NCI-H82 treated with DMSO at 0.1 percent for 48 hours (cell line): ENCODE data around the gene PIK3C3.
"Not testable (repeated sequence)": the region's sequence is repeated elsewhere in the genome, so short reads cannot be mapped to it uniquely, and the experiment has no call there.

Experiments
- DNase-seq: peaks from one replicate; lab custom pipeline; 2025; ENCODE audit not compliant: unreplicated experiment; lab: John Stamatoyannopoulos, UW

PIK3C3 gene

DNA sequence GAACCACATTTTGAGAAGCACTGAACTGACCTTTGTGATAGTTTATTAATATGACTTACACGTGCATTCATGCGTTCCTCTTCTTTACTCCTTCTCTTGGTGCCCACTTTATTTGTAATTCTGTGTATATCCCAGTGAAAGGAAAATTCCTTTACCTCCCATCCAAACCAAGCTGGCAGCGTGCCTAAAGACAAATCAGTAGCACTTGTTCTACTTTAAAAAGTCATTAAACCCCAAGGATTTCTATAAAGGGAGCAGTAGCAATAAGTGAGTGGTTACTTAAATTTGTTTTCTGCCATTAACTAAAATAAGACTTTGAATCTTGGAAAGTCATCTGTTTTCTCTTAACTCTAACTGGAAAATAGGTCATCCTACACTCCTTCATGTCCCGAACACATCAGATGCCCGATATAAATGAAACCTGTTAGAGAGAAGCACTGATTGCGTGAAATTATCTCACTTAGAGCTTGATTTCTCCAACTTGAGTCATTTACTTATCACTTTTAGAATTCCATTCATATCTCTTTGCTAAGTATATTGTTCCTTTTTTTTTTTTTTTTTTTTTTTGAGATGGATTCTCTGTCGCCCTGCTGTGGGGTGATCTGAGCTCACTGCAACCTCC is 10.7 kb downstream of the PIK3C3 start:
- no peak for DNase-seq

DNA sequence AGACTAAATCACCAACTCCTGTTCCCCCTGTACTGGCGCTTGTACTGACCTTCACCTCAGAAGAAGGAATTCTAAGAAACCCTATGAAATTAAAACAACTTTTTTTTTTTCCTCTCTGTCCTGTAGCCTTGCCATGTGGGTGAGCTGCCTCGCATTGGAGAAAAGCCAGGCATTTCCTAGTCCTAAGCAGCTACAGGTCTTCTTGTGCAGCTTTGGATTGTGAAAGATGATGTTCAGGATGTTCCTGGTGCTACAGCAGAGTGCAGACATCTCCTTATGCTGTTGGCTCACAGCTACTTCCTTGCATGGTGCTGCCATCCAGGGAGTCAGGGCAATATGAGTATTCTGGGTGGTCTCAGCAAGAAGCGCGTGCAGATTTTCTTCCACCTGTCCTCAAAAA is 11.9 kb downstream of the PIK3C3 start:
- DNase-seq: no peak

DNA sequence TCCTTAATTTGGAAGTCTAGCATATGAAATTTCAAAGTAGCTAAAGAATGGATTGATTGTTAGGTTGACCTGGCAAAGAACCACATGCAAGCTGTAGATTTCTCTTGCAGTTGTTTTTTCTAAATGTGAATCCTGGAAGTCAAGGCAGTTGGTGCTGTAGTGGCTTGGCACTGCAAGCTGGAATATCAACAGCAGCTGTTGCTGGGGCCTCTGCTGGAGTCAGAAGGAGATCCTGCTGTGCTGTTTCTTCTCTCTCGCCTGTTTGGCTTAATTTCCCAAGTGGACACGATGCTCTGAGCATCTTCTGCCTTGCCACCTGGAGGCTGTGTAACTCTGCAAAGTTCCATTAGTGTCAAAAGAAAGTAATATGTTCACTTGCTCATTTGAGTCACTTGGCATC is 12.6 kb downstream of the PIK3C3 start:
- DNase-seq: no peak

DNA sequence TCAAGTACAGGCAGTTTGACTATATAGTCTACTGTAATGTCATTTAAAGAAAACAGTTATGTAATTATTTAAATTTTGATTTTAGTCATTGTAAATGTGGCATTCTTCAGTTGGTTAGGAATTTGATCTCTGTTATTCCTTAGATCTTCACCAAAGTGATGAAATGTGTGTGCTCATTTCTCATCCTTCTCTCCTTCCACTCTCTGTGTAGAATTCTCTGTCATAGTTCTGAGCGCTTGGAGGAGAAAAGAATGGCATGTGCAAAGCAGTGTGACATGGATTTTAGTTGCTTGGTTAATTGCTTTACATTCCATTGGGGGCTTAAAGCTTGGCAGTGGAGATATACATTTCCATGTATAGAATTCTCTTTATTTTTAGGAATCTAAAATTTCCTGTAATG is 14.8 kb downstream of the PIK3C3 start:
- DNase-seq: no peak

DNA sequence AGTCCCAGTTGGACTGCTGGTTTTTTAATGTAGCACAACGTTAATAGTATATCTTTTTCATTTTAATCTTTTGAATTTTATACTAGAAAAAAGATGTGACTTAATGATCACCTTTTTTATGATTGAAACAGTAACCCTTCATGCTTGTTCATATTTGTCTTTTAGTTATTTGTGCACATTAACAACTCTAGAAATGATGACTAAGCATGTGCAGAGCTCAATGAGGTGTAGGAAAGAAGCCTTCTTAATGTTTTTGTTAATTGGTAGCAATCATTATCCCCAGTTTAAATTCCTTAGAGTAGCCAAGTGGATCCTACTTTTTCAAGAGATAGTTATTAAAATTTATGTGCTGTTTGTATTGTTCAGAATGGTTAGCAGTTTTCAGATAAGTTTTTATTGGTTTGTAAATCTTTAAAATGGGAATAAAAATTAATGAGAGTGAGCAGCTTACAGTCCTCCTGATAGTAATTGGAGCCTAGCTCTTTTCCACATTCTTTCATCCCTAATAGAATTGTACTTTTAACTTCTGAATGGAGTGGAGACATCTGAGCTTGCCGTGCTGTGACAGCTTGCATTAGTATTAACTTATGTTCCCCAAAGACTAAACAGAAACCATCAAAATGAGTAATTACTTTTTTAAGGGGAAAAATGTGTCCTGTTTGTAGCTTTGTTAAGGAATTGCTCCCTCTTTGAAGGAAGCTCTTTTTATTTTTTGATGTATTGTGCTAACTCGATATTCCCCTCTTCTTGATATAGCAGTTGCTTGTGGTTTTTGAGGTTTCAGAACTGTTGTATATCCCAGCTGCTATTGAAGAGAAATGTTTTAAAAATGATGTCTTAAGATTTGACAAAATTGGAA is 17.3 kb downstream of the PIK3C3 start:
- DNase-seq: no peak

DNA sequence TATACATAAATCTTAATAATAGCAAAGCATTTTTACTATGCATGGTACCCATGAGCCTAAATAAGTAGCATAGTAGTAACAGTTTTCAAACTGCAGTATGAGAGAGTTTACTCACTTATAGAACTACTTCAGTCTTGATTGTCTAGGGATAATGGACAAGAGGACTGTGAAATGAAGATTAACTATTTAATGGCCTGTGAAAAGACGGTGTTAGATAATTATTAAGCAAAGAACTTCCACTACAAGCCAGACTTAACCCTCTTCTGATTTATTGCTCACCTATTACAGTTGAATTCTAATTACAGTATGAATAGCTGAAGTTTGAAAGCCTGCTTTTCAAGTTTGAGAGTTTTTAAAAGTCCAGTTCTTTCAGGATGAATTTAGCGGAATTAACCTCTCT is 18.9 kb downstream of the PIK3C3 start:
- no peak for DNase-seq

DNA sequence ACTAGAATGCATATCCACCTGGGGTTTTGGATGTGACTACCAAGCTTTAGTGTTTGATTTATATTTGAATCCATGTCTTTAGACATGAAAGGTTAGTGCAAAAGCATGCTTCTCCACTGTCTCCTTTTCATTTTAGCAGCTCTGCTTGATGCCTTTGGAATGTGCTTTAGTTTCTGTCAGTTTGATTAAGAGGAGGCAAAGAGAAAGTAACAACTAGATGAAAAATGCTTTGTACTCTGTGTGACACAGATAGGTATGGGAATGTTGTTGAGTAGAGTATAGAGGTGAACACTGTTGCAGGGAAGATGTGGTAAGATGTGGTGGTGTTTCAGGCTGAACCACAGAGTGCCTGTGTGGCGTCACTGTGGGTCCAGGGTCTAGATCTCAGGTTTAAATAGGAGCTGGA is 19.8 kb downstream of the PIK3C3 start:
- DNase-seq: no peak

DNA sequence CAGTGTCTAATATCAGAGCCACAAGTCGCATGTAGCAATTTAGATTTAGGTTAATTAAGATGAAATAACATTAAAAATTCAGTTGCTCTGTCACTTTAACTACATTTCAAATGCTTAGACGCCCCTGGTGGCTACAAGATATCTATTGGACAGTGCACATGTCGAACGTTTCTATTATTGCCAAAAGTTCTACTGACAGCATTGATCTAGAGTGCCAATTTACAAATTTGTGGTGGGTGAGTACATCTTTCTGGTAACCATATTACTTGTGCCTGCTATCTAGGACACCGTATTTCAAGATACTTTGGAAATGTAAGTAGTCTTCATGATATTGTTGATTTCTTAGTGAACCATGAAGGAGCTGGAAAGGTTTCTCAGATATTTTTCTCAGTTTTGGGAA is 20.2 kb downstream of the PIK3C3 start:
- no peak for DNase-seq

DNA sequence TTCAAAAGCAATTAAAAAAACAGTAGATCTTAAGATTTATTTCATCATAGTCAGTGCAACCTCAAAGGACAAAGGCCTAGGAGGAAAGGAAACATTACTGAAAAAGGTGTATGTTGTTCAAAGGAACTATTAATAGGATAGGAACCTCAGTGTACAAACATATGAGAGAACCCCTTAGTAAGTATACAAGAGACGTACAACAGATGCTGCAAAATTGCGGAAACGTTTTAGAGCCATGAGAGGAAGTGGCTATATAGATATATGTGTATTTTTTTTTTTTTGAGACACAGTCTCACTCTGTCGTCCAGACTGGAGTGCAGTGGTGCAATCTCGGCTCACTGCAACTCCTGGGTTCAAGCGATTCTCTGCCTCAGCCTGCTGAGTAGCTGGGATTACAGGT is 22.2 kb downstream of the PIK3C3 start:
- DNase-seq: no peak

DNA sequence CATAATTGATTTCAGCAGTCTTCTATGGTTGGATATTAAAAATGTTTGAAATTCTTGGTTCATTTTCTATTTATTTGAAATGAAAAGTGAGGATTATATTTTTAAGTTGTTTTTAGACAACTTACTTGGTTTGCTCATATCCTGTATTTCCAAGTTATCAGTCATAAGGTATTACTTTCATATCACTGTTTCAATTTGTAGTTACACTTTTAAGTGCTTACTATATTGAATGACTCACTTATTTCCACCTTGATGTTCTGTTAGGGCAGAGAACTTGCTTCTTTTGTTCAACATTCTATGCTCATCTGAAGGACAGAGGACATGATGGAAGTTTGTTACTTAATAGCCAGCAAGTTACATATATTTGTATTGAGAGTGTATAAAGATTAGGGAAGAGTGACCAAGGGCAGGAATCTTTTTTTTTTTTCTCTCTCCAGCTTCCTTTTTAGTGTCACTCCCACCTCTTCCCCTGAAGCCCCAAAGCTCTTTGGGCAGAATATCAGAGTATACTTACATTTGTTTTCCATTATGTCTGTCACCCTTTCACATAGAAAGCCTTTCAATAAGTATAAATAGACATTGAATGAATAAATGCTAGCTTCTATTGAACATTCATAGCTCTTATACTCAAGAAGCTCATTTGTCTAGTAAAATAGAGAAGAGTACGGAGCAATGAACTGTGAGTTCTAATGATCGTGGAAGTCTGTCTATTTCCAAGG is 28.1 kb downstream of the PIK3C3 start:
- no peak for DNase-seq

DNA sequence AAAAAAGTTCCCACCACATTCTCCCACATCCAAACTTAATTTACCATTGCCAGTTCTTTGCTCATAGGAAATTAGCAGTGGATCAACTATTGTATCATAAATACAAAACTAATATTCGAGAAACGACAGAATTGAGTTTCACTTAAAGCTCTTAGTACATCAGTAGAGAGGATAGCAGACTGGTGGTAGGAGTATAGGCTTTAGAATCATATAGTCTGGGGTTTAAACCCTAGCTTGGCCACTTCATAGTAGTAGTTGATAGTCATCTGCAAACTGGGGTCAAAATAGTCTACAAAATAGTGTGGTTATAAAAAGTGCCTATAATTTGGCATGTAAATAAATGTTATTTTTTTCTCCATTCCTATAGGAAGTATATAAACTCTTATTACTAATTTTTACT is 30.9 kb downstream of the PIK3C3 start:
- no peak for DNase-seq

DNA sequence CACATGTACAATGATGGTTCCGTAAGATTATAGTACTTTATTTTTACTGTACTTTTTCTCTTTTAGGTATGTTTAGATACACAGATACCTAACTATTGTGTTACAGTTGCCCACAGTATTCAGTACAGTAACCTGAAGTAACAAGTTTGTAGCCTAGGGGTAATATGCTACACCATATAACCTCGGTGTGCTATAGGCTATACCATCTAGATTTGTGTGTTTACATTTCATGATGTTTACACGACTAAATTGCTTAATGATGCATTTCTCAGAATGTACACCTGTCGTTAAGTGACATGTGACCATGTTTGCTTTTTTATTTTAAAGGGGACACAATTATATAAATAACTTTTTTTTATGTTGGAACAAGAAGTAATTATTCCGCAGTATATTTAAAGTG is 34.5 kb downstream of the PIK3C3 start:
- DNase-seq: no peak

DNA sequence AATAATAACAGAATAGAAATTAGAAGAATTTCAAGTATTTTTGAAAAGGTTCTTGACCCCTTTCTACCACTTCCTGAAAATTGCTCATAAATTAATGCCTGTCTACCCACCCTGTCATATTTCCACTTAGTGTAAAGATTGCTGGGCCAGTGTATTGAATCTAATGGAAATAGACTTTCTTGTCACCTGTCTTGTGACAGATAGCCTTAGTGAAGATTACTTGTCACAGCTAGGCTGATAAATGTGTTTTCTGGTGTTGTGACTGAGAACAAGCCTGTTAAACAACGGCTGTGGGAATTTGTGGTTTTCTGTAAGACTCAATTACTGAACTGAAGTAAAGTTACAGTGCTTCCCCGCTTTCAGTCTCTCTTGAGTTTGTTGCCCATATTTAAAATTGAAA is 37.0 kb downstream of the PIK3C3 start:
- no peak for DNase-seq

DNA sequence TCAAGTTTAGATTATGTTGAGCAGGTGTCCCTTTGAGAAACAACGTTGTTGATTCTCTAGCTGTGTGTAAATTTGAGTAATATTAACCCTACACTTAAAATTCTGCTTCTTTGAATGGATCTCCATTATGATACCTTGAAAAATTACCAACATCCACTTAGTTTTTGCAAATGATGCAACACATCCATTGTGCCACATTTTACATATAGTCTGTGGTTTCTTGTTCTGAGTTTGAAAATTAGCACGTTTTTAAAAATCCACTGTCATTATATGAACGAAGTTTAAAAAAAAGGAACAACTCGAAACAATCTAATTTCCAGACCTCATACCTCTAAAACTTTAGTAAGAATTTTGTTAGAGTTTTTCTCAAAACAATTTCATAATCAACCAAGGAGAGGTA is 37.7 kb downstream of the PIK3C3 start:
- no peak for DNase-seq

DNA sequence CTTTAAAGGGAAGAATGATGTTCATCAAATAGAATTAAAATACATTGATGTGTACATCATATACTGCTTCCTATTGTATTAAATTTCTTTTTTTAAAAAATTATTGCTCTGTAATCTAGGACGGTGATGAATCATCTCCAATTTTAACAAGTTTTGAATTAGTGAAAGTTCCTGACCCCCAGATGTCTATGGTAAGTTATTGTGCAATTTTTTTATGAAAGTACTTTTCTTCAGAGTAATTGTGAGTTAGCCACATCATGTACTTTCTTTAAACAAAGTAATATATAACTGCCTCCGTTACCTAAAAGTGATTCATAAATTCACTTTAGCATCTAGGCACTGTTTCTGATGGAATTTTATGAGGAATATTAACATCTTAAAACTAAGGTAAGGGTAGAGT is 38.1 kb downstream of the PIK3C3 start:
- DNase-seq: no peak

DNA sequence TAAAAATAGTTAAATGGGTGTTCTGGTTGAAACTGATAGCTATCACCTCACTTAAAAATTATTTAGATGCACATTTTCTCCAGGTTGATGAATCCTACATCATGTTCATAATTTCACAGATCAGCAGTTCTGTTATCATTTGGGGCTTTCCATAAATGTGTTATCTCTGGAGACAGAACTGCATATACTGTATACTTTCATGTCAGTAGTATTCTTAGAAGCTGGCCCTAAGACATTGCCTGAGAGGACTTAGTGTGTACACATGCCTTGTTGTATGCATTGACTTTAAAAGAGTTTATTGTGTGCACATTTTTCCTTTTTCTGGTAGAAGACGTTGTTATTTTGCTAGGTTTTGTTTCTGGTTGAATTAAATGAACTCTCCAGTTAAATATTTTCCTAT is 41.0 kb downstream of the PIK3C3 start:
- DNase-seq: no peak

DNA sequence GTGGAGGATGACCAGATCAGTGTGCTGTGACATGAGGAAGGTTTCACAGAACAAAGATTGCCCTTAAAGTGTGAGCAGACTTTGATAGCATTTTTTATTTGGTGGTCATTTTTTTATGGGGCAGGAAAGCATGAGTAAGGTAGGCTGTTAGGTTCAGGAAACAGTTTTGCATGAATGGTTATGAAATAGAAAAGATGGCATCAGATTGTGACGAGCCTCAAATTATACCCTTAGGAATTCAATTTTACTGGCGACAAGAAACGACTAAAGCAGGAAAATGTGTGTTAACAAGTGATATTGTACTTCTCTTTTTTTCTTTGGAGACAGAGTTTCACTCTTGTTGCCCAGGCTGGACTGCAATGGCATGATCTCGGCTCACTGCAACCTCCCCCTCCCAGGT is 44.7 kb downstream of the PIK3C3 start:
- DNase-seq: no peak

DNA sequence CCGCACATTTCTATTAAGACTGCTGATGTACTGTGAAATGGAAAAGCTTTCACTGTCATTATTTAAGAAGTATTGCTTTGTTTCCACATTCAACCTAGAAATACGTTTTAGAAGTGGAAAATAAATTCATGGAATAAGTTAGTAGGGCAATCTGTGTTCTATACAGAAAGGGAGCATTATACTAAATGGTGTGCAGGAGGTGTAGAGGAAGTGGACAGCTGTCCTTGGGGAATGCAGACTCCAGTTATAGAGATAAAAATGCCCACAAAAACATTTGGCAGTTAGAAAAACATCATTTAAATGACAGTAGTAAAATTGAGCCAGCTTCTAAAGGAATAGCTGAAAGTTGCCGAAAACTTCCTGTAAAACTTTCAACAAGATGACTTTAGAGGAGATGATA is 46.8 kb downstream of the PIK3C3 start:
- DNase-seq: no peak

DNA sequence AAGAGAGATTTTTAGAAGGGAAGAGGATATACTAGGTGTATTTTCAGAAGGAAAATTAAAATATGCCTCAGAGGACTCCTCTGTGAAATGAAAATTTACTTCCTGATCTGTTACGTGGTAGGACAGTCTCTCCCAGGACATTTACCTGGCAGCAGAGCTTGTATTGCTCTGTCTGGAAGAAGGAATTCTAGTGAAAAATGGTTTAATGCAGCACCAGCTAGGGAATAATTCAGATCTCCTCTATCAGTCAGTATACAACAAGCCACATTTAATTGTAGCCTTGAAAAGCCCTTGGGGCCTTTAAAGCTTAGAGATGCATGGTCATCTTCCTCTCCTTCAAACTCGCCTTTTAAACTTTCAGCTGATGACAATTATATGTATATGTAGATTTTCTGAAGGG is 49.6 kb downstream of the PIK3C3 start:
- DNase-seq: no peak

DNA sequence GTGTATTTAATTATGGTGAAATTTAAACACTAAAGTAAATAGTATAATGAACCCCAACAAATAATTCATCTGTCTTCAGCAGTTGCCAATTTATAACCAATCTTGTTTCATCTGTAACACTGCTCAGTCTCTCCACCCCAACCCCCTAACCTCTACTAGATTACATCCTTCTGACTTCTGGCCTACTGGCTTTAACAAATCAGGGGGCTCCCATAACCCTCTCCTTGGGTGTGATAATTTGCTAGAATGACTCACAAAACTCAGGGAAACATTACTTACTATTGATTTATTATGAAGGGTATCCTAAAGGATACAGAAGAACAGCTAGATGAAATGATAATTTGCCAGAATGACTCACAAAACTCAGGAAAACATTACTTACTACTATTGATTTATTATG is 50.7 kb downstream of the PIK3C3 start:
- DNase-seq: no peak

DNA sequence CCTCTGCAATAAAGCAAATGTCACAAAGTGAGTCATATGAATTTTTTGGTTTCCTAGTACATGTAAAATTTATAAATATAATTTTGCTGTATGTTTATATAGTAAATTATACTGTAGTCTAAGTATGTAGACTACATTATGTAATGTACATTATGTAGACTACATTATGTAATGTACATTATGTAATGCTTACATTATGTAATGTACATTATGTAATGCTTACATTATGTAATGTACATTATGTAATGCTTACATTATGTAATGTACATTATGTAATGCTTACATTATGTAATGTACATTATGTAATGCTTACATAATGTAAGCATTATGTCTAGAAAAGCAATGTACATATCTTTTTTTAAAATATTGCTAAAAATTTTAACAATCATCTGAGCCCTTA is 54.4 kb downstream of the PIK3C3 start:
- DNase-seq: not testable (repeated sequence)

DNA sequence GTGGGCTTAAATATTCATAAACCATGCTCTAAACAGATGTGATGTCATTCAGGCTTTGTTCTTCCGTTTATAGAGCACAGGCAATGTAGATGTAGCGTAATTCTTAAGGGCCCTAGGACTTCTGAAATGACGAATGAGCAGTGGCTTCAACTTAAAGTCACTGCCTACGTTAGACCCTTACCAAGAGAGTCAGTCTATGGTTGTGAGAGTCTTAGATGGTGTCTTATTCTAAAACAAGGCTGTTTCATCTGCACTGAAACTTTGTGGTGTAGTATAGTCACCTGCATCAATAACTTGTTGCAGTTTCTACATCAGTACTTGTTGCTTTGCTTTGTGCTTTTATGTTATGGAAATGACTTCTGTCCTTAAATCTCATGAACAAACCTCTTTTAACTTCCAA is 56.0 kb downstream of the PIK3C3 start:
- DNase-seq: no peak
